ENCODE results near the gene STUB1. TPM values are rescaled to one million over a fixed set of nuclear protein-coding genes. Genes with fewer than 3 reads are reported as not detected.

The STUB1 gene
- total and polyA plus RNA-seq, 8 donors, result 43.5 to 307 (median 156) TPM

DNA sequence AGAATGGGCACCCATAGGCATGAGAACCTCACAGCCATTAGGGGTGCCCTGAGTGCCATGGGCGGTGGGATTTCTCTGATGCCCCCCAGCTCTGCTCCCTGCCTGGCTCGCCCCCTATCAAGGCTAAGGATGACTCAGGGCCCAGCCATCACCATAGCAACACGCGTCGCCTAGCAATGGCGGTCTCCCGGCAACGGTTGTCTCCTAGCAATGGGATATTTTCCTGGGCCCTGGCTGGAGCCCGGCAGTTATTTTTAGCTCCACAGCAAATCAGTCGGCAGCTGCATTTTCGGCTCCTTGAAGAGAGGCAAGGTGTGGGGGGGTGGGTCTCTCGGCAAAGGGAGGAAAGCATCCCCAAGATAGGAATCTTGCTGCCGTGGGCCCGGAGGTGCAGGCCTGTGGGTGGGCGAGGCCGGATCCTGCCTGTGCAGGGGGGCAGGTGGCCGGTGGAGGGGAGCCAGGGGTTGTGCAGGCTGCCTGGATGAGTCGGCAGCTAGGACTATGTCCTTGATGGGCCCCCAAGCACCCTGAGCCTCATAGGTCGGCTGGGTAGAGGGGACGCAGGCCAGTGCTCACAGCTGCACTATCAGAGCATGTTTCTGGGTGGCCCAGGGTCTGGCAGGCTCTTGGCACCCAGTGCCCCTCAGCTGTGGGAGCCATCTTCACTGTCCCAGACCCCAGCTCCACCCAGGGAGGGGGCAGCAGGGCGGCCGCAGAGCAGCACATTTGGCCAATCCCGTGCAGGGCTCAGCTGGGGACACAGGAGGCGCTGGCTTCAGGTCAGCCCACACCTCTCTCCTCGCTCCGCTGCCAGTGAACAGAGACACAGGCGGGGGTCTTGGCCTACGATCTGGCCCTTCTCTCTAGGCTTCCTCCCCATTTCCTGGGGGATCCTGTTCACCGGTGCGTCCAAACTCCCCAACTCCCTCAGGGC, 29.6 kb downstream of the STUB1 start:
- peak in 1 of 2 donors; percentile 90 for DNase-seq
- H3K27ac ChIP-seq, result no peak overlapping the region
- intact Hi-C loops (cut with DNase I; ENCODE audit: low total_unique reads), result loop anchor here (5.0 kb wide), 2 partner anchors 72 to 342 kb away; no protein-coding TSS in a partner anchor
- H3K4me1 ChIP-seq, result peaks cover 12 to 45% (median 32%) of the 10 kb centered on the region in 4 donors
- 15 to 22% (median 20%) methylated on average over 14 to 30 of the region's 30 CpGs for WGBS, 5 donors
- no peaks in the 10 kb centered on the region for H3K9me3 ChIP-seq
- TF ChIP-seq, protein P1, sequence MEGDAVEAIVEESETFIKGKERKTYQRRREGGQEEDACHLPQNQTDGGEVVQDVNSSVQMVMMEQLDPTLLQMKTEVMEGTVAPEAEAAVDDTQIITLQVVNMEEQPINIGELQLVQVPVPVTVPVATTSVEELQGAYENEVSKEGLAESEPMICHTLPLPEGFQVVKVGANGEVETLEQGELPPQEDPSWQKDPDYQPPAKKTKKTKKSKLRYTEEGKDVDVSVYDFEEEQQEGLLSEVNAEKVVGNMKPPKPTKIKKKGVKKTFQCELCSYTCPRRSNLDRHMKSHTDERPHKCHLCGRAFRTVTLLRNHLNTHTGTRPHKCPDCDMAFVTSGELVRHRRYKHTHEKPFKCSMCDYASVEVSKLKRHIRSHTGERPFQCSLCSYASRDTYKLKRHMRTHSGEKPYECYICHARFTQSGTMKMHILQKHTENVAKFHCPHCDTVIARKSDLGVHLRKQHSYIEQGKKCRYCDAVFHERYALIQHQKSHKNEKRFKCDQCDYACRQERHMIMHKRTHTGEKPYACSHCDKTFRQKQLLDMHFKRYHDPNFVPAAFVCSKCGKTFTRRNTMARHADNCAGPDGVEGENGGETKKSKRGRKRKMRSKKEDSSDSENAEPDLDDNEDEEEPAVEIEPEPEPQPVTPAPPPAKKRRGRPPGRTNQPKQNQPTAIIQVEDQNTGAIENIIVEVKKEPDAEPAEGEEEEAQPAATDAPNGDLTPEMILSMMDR (IDR thresholded peaks at IDR 0.05), result no peak
- TF ChIP-seq POLR2A (IDR thresholded peaks at IDR 0.05) (no peak), POLR2AphosphoS5 (IDR thresholded peaks at IDR 0.05) (no peak), EP300 (IDR thresholded peaks at IDR 0.05) (no peak)
- H3K36me3 ChIP-seq, result no peaks in the 10 kb centered on the region
- H3K4me3 ChIP-seq, result no peak overlapping the region
- peaks cover 45 to 94% (median 70%) of the 10 kb centered on the region in 3 donors for H3K27me3 ChIP-seq

DNA sequence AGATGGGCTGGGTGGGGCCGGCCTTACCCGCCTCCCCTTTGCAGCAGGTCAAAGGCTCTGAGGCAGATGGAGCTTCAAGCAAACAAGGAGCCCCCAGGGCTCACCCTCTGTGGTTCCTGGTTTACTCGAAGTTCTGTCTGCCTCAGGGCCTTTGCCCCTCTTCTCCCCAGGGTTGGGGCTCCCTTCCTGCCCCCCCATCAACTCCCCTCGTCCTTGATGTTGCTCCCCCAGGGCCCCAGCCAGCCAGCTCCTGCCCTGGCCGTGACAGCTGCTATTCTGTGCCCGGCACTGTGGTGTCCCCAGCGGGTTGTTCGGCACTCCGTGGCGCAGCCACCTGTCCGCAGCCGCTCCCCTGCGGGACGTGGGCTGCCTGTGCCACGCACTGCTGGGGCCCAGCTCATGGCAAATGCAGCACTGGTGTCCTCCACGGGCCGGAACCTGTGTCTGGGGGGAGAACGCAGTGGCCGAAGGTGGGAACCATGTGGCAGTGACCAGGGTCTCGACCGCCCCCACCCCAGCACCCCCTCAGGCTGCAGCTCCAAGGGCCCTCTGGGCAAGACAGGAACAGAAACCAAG, 30.4 kb downstream of the STUB1 start:
- Histone ChIP-seq H3K27ac (peak overlapping the region in 1 of 5 donors; percentile 20), H3K27me3 (peaks cover 40 to 90% (median 62%) of the 10 kb centered on the region in 3 donors), H3K4me1 (peaks cover 17 to 42% (median 33%) of the 10 kb centered on the region in 4 donors), H3K36me3 (no peaks in the 10 kb centered on the region), H3K4me3 (no peak overlapping the region), H3K9me3 (no peaks in the 10 kb centered on the region)
- no peak for DNase-seq
- TF ChIP-seq, protein P1 (IDR thresholded peaks at IDR 0.05), result no peak
- TF ChIP-seq POLR2AphosphoS5 (IDR thresholded peaks at IDR 0.05) (no peak), EP300 (IDR thresholded peaks at IDR 0.05) (no peak)
- WGBS, 5 donors, result 61 to 80% (median 68%) methylated on average over 13 to 21 of the region's 21 CpGs
- intact Hi-C loops (cut with DNase I; ENCODE audit: low total_unique reads), result loop anchor here (5.0 kb wide), 2 partner anchors 72 to 342 kb away; no protein-coding TSS in a partner anchor

DNA sequence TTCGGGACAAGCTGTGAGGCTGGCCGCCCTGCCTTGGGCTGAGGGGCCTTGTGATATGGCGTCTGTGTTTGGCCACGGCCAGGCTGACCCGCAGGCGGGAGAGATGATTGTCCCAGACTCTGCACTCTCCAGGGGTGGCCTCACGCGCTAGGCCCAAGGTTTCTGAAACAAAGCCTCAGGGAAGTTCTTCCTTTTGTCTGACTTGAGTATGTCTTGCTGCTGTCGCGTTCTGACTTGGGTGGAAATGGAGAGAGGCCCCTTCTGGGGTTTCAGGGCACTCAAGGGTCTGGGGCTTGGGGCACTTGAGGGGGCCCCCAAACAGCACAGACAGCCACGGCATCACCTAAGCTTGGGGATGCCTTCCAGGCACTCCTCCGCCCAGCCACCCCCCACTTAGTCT, 30.9 kb downstream of the STUB1 start:
- H3K36me3 ChIP-seq, result no peaks in the 10 kb centered on the region
- intact Hi-C loops (cut with DNase I; ENCODE audit: low total_unique reads), result loop anchor here (5.0 kb wide), 2 partner anchors 71 to 341 kb away; no protein-coding TSS in a partner anchor
- no peak for TF ChIP-seq EP300 (IDR thresholded peaks at IDR 0.05)
- H3K9me3 ChIP-seq, result no peaks in the 10 kb centered on the region
- 70 to 82% (median 71%) methylated on average over 11 to 12 of the region's 12 CpGs for WGBS, 5 donors
- H3K27me3 ChIP-seq, result peaks cover 39 to 90% (median 60%) of the 10 kb centered on the region in 3 donors
- no peak for DNase-seq
- H3K4me1 ChIP-seq, result peaks cover 20 to 43% (median 35%) of the 10 kb centered on the region in 4 donors
- no peak overlapping the region for H3K27ac ChIP-seq
- no peak overlapping the region for H3K4me3 ChIP-seq

DNA sequence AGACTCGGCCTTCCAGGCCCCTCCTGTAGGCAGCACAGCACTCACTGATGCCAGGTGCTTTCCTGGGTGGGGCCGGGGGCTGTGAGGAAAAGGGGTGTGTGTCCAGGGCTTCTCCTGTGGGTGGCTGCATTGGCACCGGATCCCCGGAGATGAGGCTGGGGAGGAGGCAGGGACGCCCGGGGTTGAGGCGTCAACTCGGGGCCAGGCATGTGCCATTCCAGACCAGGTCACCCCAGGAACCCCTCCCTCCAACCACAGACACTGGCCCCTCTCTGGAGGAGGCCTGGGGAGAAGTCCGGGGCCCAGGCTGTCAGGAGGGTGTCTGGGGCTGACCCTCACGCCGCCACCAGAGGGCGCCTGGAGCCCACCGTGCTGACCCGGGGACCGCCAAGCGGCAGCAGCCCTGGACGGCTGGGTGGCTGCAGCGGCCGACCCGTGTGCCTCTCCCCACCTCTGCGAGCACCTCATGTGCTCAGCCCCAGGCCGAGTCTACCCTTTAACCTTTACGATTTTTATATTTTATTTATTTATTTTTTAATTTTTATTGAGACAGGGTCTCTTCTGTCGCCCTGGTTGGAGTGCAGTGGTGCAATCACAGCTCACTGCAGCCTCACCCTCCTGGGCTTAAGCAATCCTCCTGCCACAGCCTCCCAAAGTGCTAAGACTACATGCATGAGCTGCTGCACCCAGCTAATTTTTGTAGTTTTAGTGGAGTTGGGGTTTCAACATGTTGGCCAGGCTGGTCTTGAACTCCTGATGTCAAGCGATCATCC, 31.5 kb downstream of the STUB1 start:
- DNase-seq, result peak; percentile 83 to 92
- intact Hi-C loops (cut with DNase I; ENCODE audit: low total_unique reads), result loop anchor here (5.0 kb wide), 2 partner anchors 71 to 341 kb away; no protein-coding TSS in a partner anchor
- H3K9me3 ChIP-seq, result no peaks in the 10 kb centered on the region
- TF ChIP-seq, protein P1 (IDR thresholded peaks at IDR 0.05), result peak in 5 of 7 experiments; percentile 74 to 97 (median 85)
- TF ChIP-seq EP300 (IDR thresholded peaks at IDR 0.05) (no peak), POLR2A (IDR thresholded peaks at IDR 0.05) (no peak), POLR2AphosphoS5 (IDR thresholded peaks at IDR 0.05) (peak in 2 of 3 donors; percentile 12 to 14)
- peaks cover 22 to 43% (median 35%) of the 10 kb centered on the region in 4 donors for H3K4me1 ChIP-seq
- H3K36me3 ChIP-seq, result no peaks in the 10 kb centered on the region
- no peak overlapping the region for H3K27ac ChIP-seq
- H3K4me3 ChIP-seq, result no peak overlapping the region
- H3K27me3 ChIP-seq, result peaks cover 37 to 90% (median 54%) of the 10 kb centered on the region in 3 donors
- 7 to 10% (median 9%) methylated on average over 17 to 25 of the region's 25 CpGs for WGBS, 5 donors

Data from stomach (tissue), 9 donors.